GM12872 (cell line): Measurements from ENCODE around the gene RGS16.
A peak's percentile ranks its signal among the peaks of the same experiment; 100 is the strongest.

Source experiments
- CTCF ChIP-seq: IDR thresholded peaks from 3 replicates; pipeline ENCODE4 v1.5.1; 2011; ENCODE audit warnings: low read depth, mild to moderate bottlenecking, low read length, moderate library complexity; ENCODE audit not compliant: insufficient read depth

Gene RGS16

GRCh38 chr1:182644886-182645285 lies 40.7 kb upstream of the RGS16 start:
- peak; percentile 16; the same call in 1 of the 3 replicates for TF ChIP-seq CTCF

GRCh38 chr1:182643699-182644098 lies 39.5 kb upstream of the RGS16 start:
- TF ChIP-seq CTCF: no peak

- TF ChIP-seq CTCF: no peak
Measured at GRCh38 chr1:182642461-182642860, 38.3 kb upstream of the RGS16 start.

GRCh38 chr1:182641561-182641960 lies 37.4 kb upstream of the RGS16 start:
- TF ChIP-seq CTCF: no peak

- no peak for TF ChIP-seq CTCF
Measured at GRCh38 chr1:182639330-182639729, 35.1 kb upstream of the RGS16 start.

- no peak for TF ChIP-seq CTCF
Measured at GRCh38 chr1:182637769-182638168, 33.6 kb upstream of the RGS16 start.

GRCh38 chr1:182635871-182636270 lies 31.7 kb upstream of the RGS16 start:
- TF ChIP-seq CTCF: no peak
